HepG2 (cell line): ENCODE results near the gene MBTPS1. TPM values are rescaled to one million over a fixed set of nuclear protein-coding genes. Genes with fewer than 3 reads are reported as not detected.

Source experiments
- ATAC-seq: fragments of 200-7000 bp; cut with Tn5 transposase; 3 replicates; pipeline ENCODE4 v1.9.1; 2020; ENCODE audit warnings: mild to moderate bottlenecking, moderate library complexity
- BruUV-seq: library from RNA; stranded (reverse); fragments of 400-500 nt; replicated peaks from 2 replicates; lab custom pipeline; 2021; lab: Mats Ljungman, UMichigan
- CTCF ChIA-PET: fragments of 300-600 bp; formaldehyde crosslinking; extraction: SDS; loops from one replicate; lab custom pipeline; 2021; ENCODE audit warnings: low total read pairs, inconsistent platforms, low intra/inter-chr PET ratio; lab: Yijun Ruan, JAX
- POLR2A ChIA-PET: fragments of 350-600 bp; sonication (Branson Sonifier 250); formaldehyde crosslinking; loops from one replicate; lab custom pipeline; 2020; ENCODE audit warnings: antibody characterized with exemption, inconsistent platforms; lab: Yijun Ruan, JAX
- DNase-seq: peaks from one replicate; pipeline ENCODE4 v3.0.0-alpha.2; 2015; ENCODE audit warnings: low spot score
- FAIRE-seq: peaks from 3 replicates; lab custom pipeline; 2011; peaks lifted over from hg19 to GRCh38; lab: Jason Lieb, UNC
- H2AFZ ChIP-seq: one replicate; pipeline ENCODE4 v1.6.1; 2011; ENCODE audit warnings: low read length, inconsistent platforms
- H3K27ac ChIP-seq: fragments of 300-600 bp; 3 replicates; pipeline ENCODE4 v1.8.0; 2011; ENCODE audit warnings: mixed run types, mild to moderate bottlenecking, mixed read lengths, low read length, inconsistent platforms; ENCODE audit not compliant: insufficient read depth; ENCODE audit errors: extremely low read length
- H3K27me3 ChIP-seq, 2 experiments: fragments of 200-600 bp in 1 of 2; 2 replicates in 1 of 2; 3 replicates in 1 of 2; pipeline versions ENCODE4 v1.6.0 to v1.8.0; 2011; ENCODE audit warnings: low read length in 2 of 2, mild to moderate bottlenecking in 2 of 2, moderate library complexity in 2 of 2, inconsistent platforms in 1 of 2; ENCODE audit not compliant: insufficient read depth in 2 of 2, control insufficient read depth in 1 of 2
- H3K36me3 ChIP-seq, 2 experiments: fragments of 200-600 bp in 1 of 2; replicated peaks in 1 of 2; 2 replicates in 1 of 2; 3 replicates in 1 of 2; pipeline versions ENCODE4 v1.5.1 to v1.8.0; 2011; ENCODE audit warnings: low read length in 2 of 2, inconsistent platforms in 1 of 2; ENCODE audit not compliant: insufficient read depth in 2 of 2, control insufficient read depth in 1 of 2
- H3K4me1 ChIP-seq: 2 replicates; pipeline ENCODE4 v1.5.1; 2012; ENCODE audit warnings: low read length, inconsistent platforms; ENCODE audit not compliant: insufficient read depth
- H3K4me2 ChIP-seq: 2 replicates; pipeline ENCODE4 v1.6.0; 2011; ENCODE audit warnings: low read depth, low read length, inconsistent platforms
- H3K4me3 ChIP-seq, 3 experiments: fragments of 200-600 bp in 1 of 3; sonication (generic), shearing (Covaris generic) in 1 of 3; replicated peaks in 1 of 3; 2 replicates each; pipeline ENCODE4 v1.5.1; 2011 to 2016; ENCODE audit warnings: low read length in 3 of 3, inconsistent platforms in 2 of 3, low read depth in 2 of 3, mild to moderate bottlenecking in 2 of 3, control low read depth in 1 of 3, mixed read lengths in 1 of 3; ENCODE audit not compliant: insufficient read depth in 1 of 3
- H3K79me2 ChIP-seq: one replicate; pipeline ENCODE4 v1.6.1; 2011; ENCODE audit warnings: low read length, inconsistent platforms; ENCODE audit not compliant: insufficient read depth
- H3K9ac ChIP-seq: 2 replicates; pipeline ENCODE4 v1.6.0; 2011; ENCODE audit warnings: mild to moderate bottlenecking, low read depth, low read length, inconsistent platforms; ENCODE audit not compliant: insufficient read depth
- H3K9me3 ChIP-seq: 2 replicates; pipeline ENCODE4 v1.5.1; 2012; ENCODE audit warnings: mild to moderate bottlenecking, low read length
- H4K20me1 ChIP-seq: 2 replicates; pipeline ENCODE4 v1.6.0; 2011; ENCODE audit warnings: inconsistent platforms, mild to moderate bottlenecking, low read length, moderate library complexity; ENCODE audit not compliant: insufficient read depth
- KDM2A ChIP-seq: sonication (generic); formaldehyde crosslinking; IDR thresholded peaks from 2 replicates; pipeline ENCODE4 v1.4.0; 2020; ENCODE audit warnings: low read depth, missing genetic modification reagents, borderline replicate concordance
- MTERF4 ChIP-seq: sonication (generic); formaldehyde crosslinking; IDR thresholded peaks from 2 replicates; pipeline ENCODE4 v1.8.0; 2023; ENCODE audit warnings: mild to moderate bottlenecking, missing genetic modification reagents
- MYC ChIP-seq: sonication (generic); formaldehyde crosslinking; IDR thresholded peaks from 2 replicates; pipeline ENCODE4 v1.9.0; 2021; ENCODE audit warnings: missing genetic modification reagents, borderline replicate concordance
- NFATC3 ChIP-seq: sonication (generic); formaldehyde crosslinking; IDR thresholded peaks from 2 replicates; pipeline ENCODE4 v1.5.1; 2020; ENCODE audit warnings: mild to moderate bottlenecking, missing genetic modification reagents
- PPARG ChIP-seq: conservative IDR thresholded peaks from 2 replicates; pipeline ENCODE4 v1.6.1; 2016; ENCODE audit warnings: missing biosample characterization, missing genetic modification reagents
- RAD21 ChIP-seq: fragments of 450-650 bp; formaldehyde crosslinking; IDR thresholded peaks from 2 replicates; pipeline ENCODE4 v1.5.0; 2020; ENCODE audit warnings: mild to moderate bottlenecking
- SPEN ChIP-seq: sonication (generic); formaldehyde crosslinking; IDR thresholded peaks from 2 replicates; pipeline ENCODE4 v1.5.1; 2020; ENCODE audit warnings: low read depth, mild to moderate bottlenecking, missing genetic modification reagents
- TOPORS ChIP-seq: sonication (generic); formaldehyde crosslinking; IDR thresholded peaks from 2 replicates; pipeline ENCODE4 v1.8.0; 2023; ENCODE audit warnings: mild to moderate bottlenecking, missing genetic modification reagents
- ZNF10 ChIP-seq: sonication (generic); formaldehyde crosslinking; IDR thresholded peaks from 2 replicates; pipeline ENCODE4 v1.4.0; 2020; ENCODE audit warnings: mild to moderate bottlenecking, low read depth, missing genetic modification reagents, borderline replicate concordance
- ZNF562 ChIP-seq: sonication (generic); formaldehyde crosslinking; IDR thresholded peaks from 2 replicates; pipeline ENCODE4 v1.8.0; 2022; ENCODE audit warnings: missing genetic modification reagents, borderline replicate concordance
- ZNF646 ChIP-seq: sonication (generic); formaldehyde crosslinking; IDR thresholded peaks from 2 replicates; pipeline ENCODE4 v1.9.0; 2021; ENCODE audit warnings: mild to moderate bottlenecking, missing genetic modification reagents
- ZNF703 ChIP-seq: sonication (generic); formaldehyde crosslinking; IDR thresholded peaks from 2 replicates; pipeline ENCODE4 v1.5.1; 2020; ENCODE audit warnings: missing genetic modification reagents, mild to moderate bottlenecking, moderate library complexity, borderline replicate concordance
- ZSCAN31 ChIP-seq: sonication (generic); formaldehyde crosslinking; IDR thresholded peaks from 2 replicates; pipeline ENCODE4 v1.5.0; 2020; ENCODE audit warnings: low read depth, mild to moderate bottlenecking, missing genetic modification reagents
- WGBS: methylation state at CpG from one replicate; pipeline ENCODE4 v1.1.6; 2017; ENCODE audit warnings: low lambda C conversion rate; 5-methylcytosine and 5-hydroxymethylcytosine counted together
- in situ Hi-C: cut with HindIII; loops from 2 replicates; pipeline ENCODE4 v1.10.0; 2017; ENCODE audit warnings: low pct_unique_long_range_greater_than_20kb; ENCODE audit not compliant: extremely low pct_ligation_motif_present
- intact Hi-C: fragments of 100-400 bp; cut with micrococcal nuclease; formaldehyde crosslinking; loops from one replicate; pipeline ENCODE4 v1.10.0; 2022; ENCODE audit not compliant: unreplicated experiment
- polyA plus RNA-seq, 8 experiments: library from polyadenylated mRNA; depleted of rRNA in 3 of 8; stranded (reverse) in 7 of 8; unstranded in 1 of 8; fragments of >200 nt; fragmentation: Illumina TruSeq in 4 of 8; extraction: Trizol in 4 of 8; gene quantifications; 2 replicates each; pipeline versions ENCODE4 v1.2.1 to v1.2.3, GENCODE V29; 2011 to 2016; ENCODE audit warnings: low read depth in 4 of 8, missing spikeins in 1 of 8, mixed read lengths in 1 of 8; ENCODE audit not compliant: insufficient read depth in 1 of 8
- total RNA-seq, 5 experiments: library from RNA; depleted of rRNA; stranded (reverse); fragments of >200 nt; fragmentation: Illumina TruSeq; extraction: Trizol; gene quantifications; 2 replicates each; pipeline ENCODE4 v1.2.3, GENCODE V29; 2016; ENCODE audit warnings: low read depth in 1 of 5

The MBTPS1 gene
- total and polyA plus RNA-seq, 2 of the 13 experiments (the other 11 are each of a cell fraction or from before 2014, with no cell fraction given) = 56.7 to 91.3 TPM

GRCh38 chr16:84084570-84085270 lies 32.0 kb downstream of the MBTPS1 start:
- 50% methylated on average over 7 of the region's 11 CpGs for WGBS
- no peak overlapping the region for H2AFZ ChIP-seq
- peaks cover 46 to 88% of the 10 kb centered on the region in 2 experiments for H3K36me3 ChIP-seq
- no peaks in the 10 kb centered on the region for H3K79me2 ChIP-seq
- H3K27ac ChIP-seq = no peak overlapping the region
- ChIA-PET POLR2A (interaction anchor here (0.7 to 1.2 kb wide), 4 partner anchors 32 to 91 kb away, joined by 3 to 5 read pairs (median 4); partner anchors contain the start of gene MBTPS1), CTCF (interaction anchor here (1.7 to 3.6 kb wide), 4 partner anchors 54 to 102 kb away, joined by 4 to 29 read pairs (median 18); partner anchors contain the start of gene TAF1C)
- no peaks in the 10 kb centered on the region for H3K9me3 ChIP-seq
- H3K4me1 ChIP-seq = no peaks in the 10 kb centered on the region
- H3K4me2 ChIP-seq = no peak overlapping the region
- intact Hi-C loops (loop anchor here (1.0 kb wide), 3 partner anchors 57 to 103 kb away; partner anchors contain the start of gene TAF1C), in situ Hi-C loops (loop anchor here (5.0 kb wide), 1 partner anchor 93 kb away; no protein-coding TSS in a partner anchor)
- peaks cover 4% of the 10 kb centered on the region; the same call in 1 of the 2 replicates for H4K20me1 ChIP-seq
- H3K4me3 ChIP-seq = no peak overlapping the region
- H3K9ac ChIP-seq = no peak overlapping the region
- BruUV-seq = no TSS peak
- peak; percentile 78 for DNase-seq
- ATAC-seq = peak; percentile 96
- no peaks in the 10 kb centered on the region for H3K27me3 ChIP-seq
- FAIRE-seq = peak; percentile 80
- no peak for TF ChIP-seq ZNF703
- TF ChIP-seq NFATC3 (CRISPR knock-in tag) = no peak
- TF ChIP-seq ZNF646 = no peak
- TF ChIP-seq MTERF4 (CRISPR knock-in tag) = 0 out of 2 replicates have a peak, but pooled peaks have one; percentile 41
- no peak for TF ChIP-seq SPEN
- TF ChIP-seq MYC (CRISPR knock-in tag) = peak; percentile 29; the same call in 1 of the 2 replicates
- TF ChIP-seq PPARG (CRISPR knock-in tag) = no peak
- 0 out of 2 replicates have a peak, but pooled peaks have one; percentile 33 for TF ChIP-seq ZNF10
- TF ChIP-seq KDM2A (CRISPR knock-in tag) = peak; percentile 75; the same call in 1 of the 2 replicates
- no peak for TF ChIP-seq ZSCAN31
- peak; percentile 89 for TF ChIP-seq RAD21 (CRISPR knock-in tag)
- no peak for TF ChIP-seq ZNF562 (CRISPR knock-in tag)
- no peak for TF ChIP-seq TOPORS (CRISPR knock-in tag)
